WTC11 (cell line): ENCODE measurements around the gene OPA1. TPM values are rescaled to one million over a fixed set of nuclear protein-coding genes. Genes with fewer than 3 reads are reported as not detected.

Source experiments
- ATAC-seq: fragments of 200-7000 bp; cut with Tn5 transposase; 2 replicates; pipeline ENCODE4 v1.10.0; 2021; ENCODE audit warnings: mild to moderate bottlenecking, moderate library complexity
- CTCF ChIA-PET: fragments of 300-600 bp; sonication (Branson Sonifier 250); formaldehyde crosslinking; loops from one replicate; lab custom pipeline; 2021; ENCODE audit warnings: antibody characterized with exemption; lab: Charles Lee
- POLR2A ChIA-PET: fragments of 350-600 bp; sonication (Branson Sonifier 250); formaldehyde crosslinking; loops from one replicate; lab custom pipeline; 2021; ENCODE audit warnings: antibody characterized with exemption; lab: Charles Lee
- DNase-seq: peaks from one replicate; pipeline ENCODE4 v3.0.0; 2021; ENCODE audit warnings: low spot score
- H3K27ac Mint-ChIP-seq: 2 replicates; pipeline ENCODE4 v1.8.0; 2021; ENCODE audit warnings: mixed read lengths
- H3K27me3 Mint-ChIP-seq: 2 replicates; pipeline ENCODE4 v1.8.0; 2021; ENCODE audit warnings: low read depth, mild to moderate bottlenecking, moderate library complexity, mixed read lengths
- H3K36me3 Mint-ChIP-seq: 2 replicates; pipeline ENCODE4 v1.8.0; 2021; ENCODE audit warnings: mixed read lengths
- H3K4me1 Mint-ChIP-seq: 2 replicates; pipeline ENCODE4 v1.8.0; 2022; ENCODE audit warnings: mixed read lengths
- H3K4me3 Mint-ChIP-seq: 2 replicates; pipeline ENCODE4 v1.8.0; 2021; ENCODE audit warnings: mild to moderate bottlenecking, moderate library complexity, mixed read lengths
- H3K9me3 Mint-ChIP-seq: 2 replicates; pipeline ENCODE4 v1.8.0; 2021; ENCODE audit warnings: mixed read lengths
- AR ChIP-seq: fragments of 250-450 bp; sonication (Bioruptor Pico); IDR thresholded peaks from 2 replicates; pipeline ENCODE4 v1.9.0; 2021; ENCODE audit warnings: mild to moderate bottlenecking
- ATF6 ChIP-seq: sonication (generic); formaldehyde crosslinking; IDR thresholded peaks from 2 replicates; pipeline ENCODE4 v1.8.1; 2023; ENCODE audit warnings: mild to moderate bottlenecking, missing genetic modification reagents
- CBFB ChIP-seq: sonication (generic); formaldehyde crosslinking; IDR thresholded peaks from 2 replicates; pipeline ENCODE4 v1.8.1; 2022; ENCODE audit warnings: mild to moderate bottlenecking, low read depth, missing genetic modification reagents
- CREB1 ChIP-seq: sonication (generic); formaldehyde crosslinking; IDR thresholded peaks from 2 replicates; pipeline ENCODE4 v1.8.0; 2023; ENCODE audit warnings: mild to moderate bottlenecking, missing genetic modification reagents
- CREM ChIP-seq: sonication (generic); formaldehyde crosslinking; IDR thresholded peaks from 2 replicates; pipeline ENCODE4 v1.8.1; 2022; ENCODE audit warnings: mild to moderate bottlenecking, missing genetic modification reagents, moderate library complexity
- FOXK1 ChIP-seq: sonication (generic); formaldehyde crosslinking; IDR thresholded peaks from 2 replicates; pipeline ENCODE4 v1.8.0; 2022; ENCODE audit warnings: mild to moderate bottlenecking, moderate library complexity, missing genetic modification reagents
- FOXP1 ChIP-seq: sonication (generic); formaldehyde crosslinking; IDR thresholded peaks from 2 replicates; pipeline ENCODE4 v1.8.0; 2022; ENCODE audit warnings: missing genetic modification reagents, mild to moderate bottlenecking, moderate library complexity, borderline replicate concordance
- GABPB1 ChIP-seq: sonication (generic); formaldehyde crosslinking; IDR thresholded peaks from 2 replicates; pipeline ENCODE4 v1.8.1; 2023; ENCODE audit warnings: mild to moderate bottlenecking, missing genetic modification reagents
- HMGA2 ChIP-seq: fragments of 250-450 bp; sonication (Bioruptor Pico); IDR thresholded peaks from 2 replicates; pipeline ENCODE4 v1.4.0; 2021; ENCODE audit warnings: mild to moderate bottlenecking, moderate library complexity
- HMGXB4 ChIP-seq: sonication (generic); formaldehyde crosslinking; IDR thresholded peaks from 2 replicates; pipeline ENCODE4 v1.8.1; 2023; ENCODE audit warnings: mild to moderate bottlenecking, moderate library complexity, missing genetic modification reagents
- IRF1 ChIP-seq: sonication (generic); formaldehyde crosslinking; IDR thresholded peaks from 2 replicates; pipeline ENCODE4 v1.8.0; 2023; ENCODE audit warnings: missing genetic modification reagents
- JUN ChIP-seq: sonication (generic); formaldehyde crosslinking; IDR thresholded peaks from 2 replicates; pipeline ENCODE4 v1.8.0; 2023; ENCODE audit warnings: mild to moderate bottlenecking, missing genetic modification reagents
- NFATC4 ChIP-seq: fragments of 250-450 bp; sonication (Bioruptor Pico); IDR thresholded peaks from 2 replicates; pipeline ENCODE4 v1.9.0; 2021; ENCODE audit warnings: mild to moderate bottlenecking
- PRDM15 ChIP-seq: sonication (generic); formaldehyde crosslinking; IDR thresholded peaks from 2 replicates; pipeline ENCODE4 v1.8.0; 2022; ENCODE audit warnings: missing genetic modification reagents
- TP53 ChIP-seq: sonication (generic); formaldehyde crosslinking; IDR thresholded peaks from 2 replicates; pipeline ENCODE4 v1.8.1; 2023; ENCODE audit warnings: mild to moderate bottlenecking, missing genetic modification reagents
- ZNF396 ChIP-seq: fragments of 250-450 bp; sonication (Bioruptor Pico); IDR thresholded peaks from 2 replicates; pipeline ENCODE4 v1.8.0; 2021; ENCODE audit warnings: mild to moderate bottlenecking, moderate library complexity, borderline replicate concordance
- total RNA-seq: library from RNA; stranded (reverse); gene quantifications from 3 replicates; pipeline ENCODE4 v1.2.3, GENCODE V29; 2021
- TF ChIP-seq, protein P1 (sequence below): sonication (generic); formaldehyde crosslinking; IDR thresholded peaks from 2 replicates; pipeline ENCODE4 v1.8.1; 2023; ENCODE audit warnings: mild to moderate bottlenecking, missing genetic modification reagents, moderate library complexity
- TF ChIP-seq, protein P2 (sequence below): fragments of 250-450 bp; sonication (Bioruptor Pico); IDR thresholded peaks from 2 replicates; pipeline ENCODE4 v1.9.0; 2021; ENCODE audit warnings: moderate library complexity, mild to moderate bottlenecking, inconsistent platforms, borderline replicate concordance

Gene OPA1
- total RNA-seq, 1 experiment from 2014 or later: 84.7 TPM

GRCh38 chr3:193564012-193564411, 29.0 kb upstream of the OPA1 start:
- H3K36me3 Mint-ChIP-seq: no peaks in the 10 kb centered on the region
- H3K9me3 Mint-ChIP-seq: no peaks in the 10 kb centered on the region
- peak; percentile 96 for ATAC-seq

GRCh38 chr3:193569119-193569518, 23.9 kb upstream of the OPA1 start:
- POLR2A ChIA-PET: no interaction called here
- ATAC-seq (no peak), DNase-seq (no peak)
- peaks cover 9% of the 10 kb centered on the region for H3K4me1 Mint-ChIP-seq
- CTCF ChIA-PET: no interaction called here
- TF ChIP-seq PRDM15: no peak
- TF ChIP-seq GABPB1 (CRISPR knock-in tag): no peak
- no peak for TF ChIP-seq JUN
- TF ChIP-seq AR (CRISPR knock-in tag): no peak
- TF ChIP-seq HMGXB4 (CRISPR knock-in tag): no peak
- TF ChIP-seq TP53 (CRISPR knock-in tag): no peak
- no peak for TF ChIP-seq CREB1 (CRISPR knock-in tag)
- no peak for TF ChIP-seq ATF6 (CRISPR knock-in tag)
- TF ChIP-seq, protein P1, sequence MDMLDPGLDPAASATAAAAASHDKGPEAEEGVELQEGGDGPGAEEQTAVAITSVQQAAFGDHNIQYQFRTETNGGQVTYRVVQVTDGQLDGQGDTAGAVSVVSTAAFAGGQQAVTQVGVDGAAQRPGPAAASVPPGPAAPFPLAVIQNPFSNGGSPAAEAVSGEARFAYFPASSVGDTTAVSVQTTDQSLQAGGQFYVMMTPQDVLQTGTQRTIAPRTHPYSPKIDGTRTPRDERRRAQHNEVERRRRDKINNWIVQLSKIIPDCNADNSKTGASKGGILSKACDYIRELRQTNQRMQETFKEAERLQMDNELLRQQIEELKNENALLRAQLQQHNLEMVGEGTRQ: no peak
- no peak for TF ChIP-seq FOXP1 (CRISPR knock-in tag)
- H3K27ac Mint-ChIP-seq: no peak overlapping the region
- no peaks in the 10 kb centered on the region for H3K36me3 Mint-ChIP-seq
- no peaks in the 10 kb centered on the region for H3K27me3 Mint-ChIP-seq
- no peaks in the 10 kb centered on the region for H3K9me3 Mint-ChIP-seq
- no peak overlapping the region for H3K4me3 Mint-ChIP-seq

More at GRCh38 chr3:193564012-193564411, 29.0 kb upstream of the OPA1 start:
- H3K4me1 Mint-ChIP-seq: no peaks in the 10 kb centered on the region
- H3K27ac Mint-ChIP-seq: no peak overlapping the region
- H3K4me3 Mint-ChIP-seq: no peak overlapping the region
- TF ChIP-seq, protein P2, sequence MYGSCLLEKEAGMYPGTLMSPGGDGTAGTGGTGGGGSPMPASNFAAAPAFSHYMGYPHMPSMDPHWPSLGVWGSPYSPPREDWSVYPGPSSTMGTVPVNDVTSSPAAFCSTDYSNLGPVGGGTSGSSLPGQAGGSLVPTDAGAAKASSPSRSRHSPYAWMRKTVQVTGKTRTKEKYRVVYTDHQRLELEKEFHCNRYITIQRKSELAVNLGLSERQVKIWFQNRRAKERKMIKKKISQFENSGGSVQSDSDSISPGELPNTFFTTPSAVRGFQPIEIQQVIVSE (CRISPR knock-in tag): no peak
- no peak for TF ChIP-seq CBFB (CRISPR knock-in tag)
- no peak for TF ChIP-seq IRF1 (CRISPR knock-in tag)
- no peak for TF ChIP-seq HMGA2 (CRISPR knock-in tag)
- TF ChIP-seq NFATC4 (CRISPR knock-in tag): no peak
- no peak for TF ChIP-seq FOXK1
- no peak for TF ChIP-seq CREM
- TF ChIP-seq ZNF396 (CRISPR knock-in tag): no peak
- CTCF ChIA-PET: interaction anchor here (1.1 to 1.5 kb wide), 3 partner anchors 9 to 373 kb away, joined by 4 to 6 read pairs (median 4); partner anchors contain the start of gene ATP13A4
- POLR2A ChIA-PET: interaction anchor here (0.5 kb wide), 1 partner anchor 35 kb away, joined by 3 read pairs; no protein-coding TSS in a partner anchor
- no peaks in the 10 kb centered on the region for H3K27me3 Mint-ChIP-seq
- peak; percentile 32 for DNase-seq
